ENCODE measurements around the gene SKIL.

Gene SKIL

DNA sequence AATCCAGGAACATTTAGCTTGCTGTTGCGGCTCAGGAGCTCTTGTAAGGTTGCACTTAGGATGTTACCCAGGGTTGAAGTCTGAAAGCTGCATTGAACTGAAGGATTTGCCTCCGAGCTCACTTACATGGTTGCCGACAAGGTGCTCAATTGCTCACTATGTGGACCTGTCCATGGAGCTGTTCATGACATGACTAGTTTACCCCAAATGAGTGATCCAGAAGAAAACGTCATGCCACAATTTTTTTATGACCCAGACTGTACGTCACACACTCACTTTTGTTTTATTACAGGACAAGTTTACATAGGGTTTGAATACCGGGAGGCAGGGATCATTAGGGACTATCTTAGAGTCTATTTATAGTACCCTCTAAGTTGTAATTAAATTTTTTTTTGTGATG is 40.2 kb downstream of the SKIL start:
- DNase-seq (ENCODE audit: low spot score in 2 of 2) = no peak
- H3K4me3 Mint-ChIP-seq = no peak overlapping the region
- peaks cover 4% of the 10 kb centered on the region for H3K9me3 Mint-ChIP-seq
- H3K4me1 Mint-ChIP-seq = peaks cover 8% of the 10 kb centered on the region
- ATAC-seq (ENCODE audit: low read depth) = no peak
- no peak overlapping the region for H3K27ac Mint-ChIP-seq
- no peaks in the 10 kb centered on the region for H3K27me3 Mint-ChIP-seq
- peaks cover 13% of the 10 kb centered on the region for H3K36me3 Mint-ChIP-seq

- H3K27ac Mint-ChIP-seq = no peak overlapping the region
- no peaks in the 10 kb centered on the region for H3K27me3 Mint-ChIP-seq
- peaks cover 5% of the 10 kb centered on the region for H3K9me3 Mint-ChIP-seq
- no peak for ATAC-seq (ENCODE audit: low read depth)
- H3K4me3 Mint-ChIP-seq = no peak overlapping the region
- H3K4me1 Mint-ChIP-seq = peaks cover 7% of the 10 kb centered on the region
- H3K36me3 Mint-ChIP-seq = peaks cover 4% of the 10 kb centered on the region
- DNase-seq (ENCODE audit: low spot score in 2 of 2) = no peak
These were observed 47.6 kb downstream of the SKIL start for GRCh38 chr3:170405101-170405500.

DNA sequence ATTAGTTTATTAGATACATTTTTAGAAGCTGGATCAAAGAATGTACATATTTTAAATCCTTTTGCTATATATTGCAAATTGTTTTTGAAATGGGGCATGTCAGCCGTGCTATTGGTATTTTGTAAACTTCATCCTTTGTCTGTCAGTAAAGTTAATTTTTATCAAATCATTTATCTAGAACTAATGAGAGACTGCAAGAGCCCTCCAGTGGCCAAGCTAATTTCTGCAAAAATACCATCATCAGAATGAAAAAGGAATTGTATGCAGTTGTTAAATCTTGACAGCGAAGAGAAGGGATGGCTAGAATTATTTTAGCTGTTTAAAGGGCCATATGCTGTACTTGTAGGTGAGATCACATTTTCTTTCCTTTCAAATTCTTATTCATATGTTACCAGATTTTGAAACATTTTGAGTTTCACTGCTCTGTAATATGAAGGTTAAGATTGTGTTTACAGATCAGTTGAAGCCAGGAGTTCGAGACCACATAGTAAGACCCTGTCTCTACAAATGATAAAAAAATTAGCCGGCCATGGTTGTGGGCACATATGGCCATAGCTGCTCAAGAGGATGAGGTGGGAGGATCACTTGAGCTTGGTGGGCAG is 53.0 kb downstream of the SKIL start:
- Mint-ChIP-seq H3K4me1 (peaks cover 4% of the 10 kb centered on the region), H3K27me3 (no peaks in the 10 kb centered on the region), H3K9me3 (no peaks in the 10 kb centered on the region), H3K4me3 (no peak overlapping the region), H3K36me3 (no peaks in the 10 kb centered on the region), H3K27ac (no peak overlapping the region)
- no peak for DNase-seq (ENCODE audit: low spot score in 2 of 2)
- peak; percentile 34 for ATAC-seq (ENCODE audit: low read depth)

DNA sequence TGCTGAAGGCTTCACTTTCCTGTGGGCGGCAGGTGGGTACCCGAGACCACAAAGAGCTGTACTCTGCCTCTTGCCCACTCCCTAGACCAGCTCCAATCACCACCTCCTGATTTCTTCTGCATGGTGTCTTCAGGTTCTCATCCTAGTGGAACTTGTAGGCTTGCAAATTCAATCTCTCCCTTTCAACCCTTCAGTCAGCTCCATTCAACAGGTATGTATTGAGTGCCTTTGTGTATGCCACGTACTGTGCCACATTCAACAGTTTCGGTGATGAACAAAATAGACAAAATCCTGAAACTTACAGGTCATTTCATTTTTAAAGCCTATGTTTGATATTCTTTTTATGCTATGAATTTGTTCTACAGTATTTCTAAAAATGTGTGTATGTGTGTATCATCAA is 55.8 kb downstream of the SKIL start:
- DNase-seq (ENCODE audit: low spot score in 2 of 2) (no peak), ATAC-seq (ENCODE audit: low read depth) (no peak)
- H3K4me3 Mint-ChIP-seq = no peak overlapping the region
- peaks cover 2% of the 10 kb centered on the region for H3K36me3 Mint-ChIP-seq
- peaks cover 10% of the 10 kb centered on the region for H3K27me3 Mint-ChIP-seq
- H3K4me1 Mint-ChIP-seq = peaks cover 7% of the 10 kb centered on the region
- no peaks in the 10 kb centered on the region for H3K9me3 Mint-ChIP-seq
- no peak overlapping the region for H3K27ac Mint-ChIP-seq

DNA sequence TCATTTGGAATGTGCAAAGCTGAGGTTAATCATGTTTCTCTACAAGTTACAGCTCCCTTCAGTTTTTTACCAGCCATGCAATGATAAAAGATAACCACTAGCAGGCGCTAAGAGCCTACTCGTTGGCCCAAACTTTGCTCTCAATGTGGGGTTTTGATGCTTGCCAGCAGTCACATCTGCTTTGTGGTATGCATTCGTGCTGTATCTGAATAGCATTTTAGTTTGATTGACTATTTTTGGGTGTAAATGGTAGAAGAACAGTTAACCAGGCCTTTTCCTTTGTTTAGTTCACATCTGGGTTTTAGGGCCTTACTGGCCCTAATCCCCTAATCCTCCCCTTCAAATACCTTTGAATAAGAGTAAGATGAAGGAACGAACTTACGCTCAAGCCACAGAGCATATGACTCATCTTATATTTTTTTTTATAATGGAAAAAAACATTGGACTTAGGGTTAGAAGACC is 56.7 kb downstream of the SKIL start:
- ATAC-seq (ENCODE audit: low read depth) (peak; percentile 67), DNase-seq (ENCODE audit: low spot score in 2 of 2) (peak in 1 of 2 donors; percentile 31)
- Mint-ChIP-seq H3K36me3 (peaks cover 2% of the 10 kb centered on the region), H3K4me3 (no peak overlapping the region), H3K4me1 (peaks cover 11% of the 10 kb centered on the region), H3K9me3 (no peaks in the 10 kb centered on the region), H3K27me3 (peaks cover 12% of the 10 kb centered on the region), H3K27ac (no peak overlapping the region)

GRCh38 chr3:170417090-170417489 is 59.6 kb downstream of the SKIL start:
- no peak for DNase-seq (ENCODE audit: low spot score in 2 of 2)
- Mint-ChIP-seq H3K27ac (no peak overlapping the region), H3K9me3 (no peaks in the 10 kb centered on the region), H3K4me3 (no peak overlapping the region), H3K27me3 (peaks cover 15% of the 10 kb centered on the region), H3K36me3 (peaks cover 2% of the 10 kb centered on the region), H3K4me1 (peaks cover 13% of the 10 kb centered on the region)
- ATAC-seq (ENCODE audit: low read depth) = no peak

DNA sequence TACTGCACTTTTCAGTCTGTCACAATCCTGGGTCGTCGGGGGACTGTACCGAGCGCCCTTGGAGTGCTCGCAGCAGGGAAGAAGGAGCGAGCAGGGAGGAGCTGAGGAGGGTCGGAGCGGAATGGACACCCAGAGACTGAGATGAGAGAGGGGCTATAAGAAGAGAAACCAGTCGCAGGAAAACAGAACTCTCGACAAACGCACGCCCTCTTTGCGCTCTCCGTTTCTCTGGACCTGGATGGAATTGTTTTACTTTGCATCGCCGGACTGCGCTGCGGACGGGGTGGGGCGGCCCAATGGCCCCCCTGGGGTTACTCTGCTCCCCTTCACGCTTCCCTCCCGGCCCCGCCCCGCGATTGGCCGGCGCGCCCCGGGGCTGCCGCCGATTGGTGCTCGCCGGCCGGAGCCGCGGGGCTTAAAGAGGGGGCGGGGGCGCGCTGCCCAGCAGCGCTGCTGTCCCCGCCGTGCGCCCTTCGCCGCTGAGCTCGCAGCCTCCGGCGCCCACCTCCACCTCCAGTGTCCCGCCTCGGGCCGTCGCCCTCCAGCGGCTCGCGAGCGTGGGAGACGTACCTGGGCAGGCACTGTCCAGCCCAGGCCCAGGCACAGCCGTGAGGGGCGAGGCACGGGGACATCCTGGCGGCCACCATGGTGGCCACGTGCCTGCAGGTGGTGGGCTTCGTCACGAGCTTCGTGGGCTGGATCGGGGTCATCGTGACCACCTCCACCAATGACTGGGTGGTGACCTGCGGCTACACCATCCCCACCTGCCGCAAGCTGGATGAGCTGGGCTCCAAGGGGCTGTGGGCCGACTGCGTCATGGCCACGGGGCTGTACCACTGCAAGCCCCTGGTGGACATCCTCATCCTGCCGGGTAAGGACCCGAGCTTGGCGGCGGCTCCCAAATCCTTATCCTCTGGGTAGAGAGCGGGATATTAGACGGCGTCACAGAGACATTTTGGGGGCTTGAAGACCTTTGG is 61.2 kb downstream of the SKIL start, which contains the start of gene CLDN11:
CLDN11 (plus strand) TSS at position 447 of the 977 bp plus-strand sequence; CDS start at position 646, 199 bp downstream.
- Mint-ChIP-seq H3K9me3 (no peaks in the 10 kb centered on the region), H3K4me3 (peak within 1 kb of the TSS; percentile 90), H3K27ac (no peak within 1 kb of the TSS), H3K27me3 (peaks cover 15% of the 10 kb centered on the region), H3K4me1 (peaks cover 13% of the 10 kb centered on the region), H3K36me3 (peaks cover 2% of the 10 kb centered on the region)
- DNase-seq (ENCODE audit: low spot score in 2 of 2) = peak in 1 of 2 donors; percentile 22
- ATAC-seq (ENCODE audit: low read depth) = peak; percentile 38

GRCh38 chr3:170419557-170420087 is 62.1 kb downstream of the SKIL start:
- Mint-ChIP-seq H3K27ac (no peak overlapping the region), H3K27me3 (peaks cover 15% of the 10 kb centered on the region), H3K36me3 (peaks cover 6% of the 10 kb centered on the region), H3K9me3 (no peaks in the 10 kb centered on the region), H3K4me1 (peaks cover 13% of the 10 kb centered on the region), H3K4me3 (peak overlapping the region; percentile 39)
- ATAC-seq (ENCODE audit: low read depth) = peak; percentile 37
- DNase-seq (ENCODE audit: low spot score in 2 of 2) = peak in 1 of 2 donors; percentile 16

DNA sequence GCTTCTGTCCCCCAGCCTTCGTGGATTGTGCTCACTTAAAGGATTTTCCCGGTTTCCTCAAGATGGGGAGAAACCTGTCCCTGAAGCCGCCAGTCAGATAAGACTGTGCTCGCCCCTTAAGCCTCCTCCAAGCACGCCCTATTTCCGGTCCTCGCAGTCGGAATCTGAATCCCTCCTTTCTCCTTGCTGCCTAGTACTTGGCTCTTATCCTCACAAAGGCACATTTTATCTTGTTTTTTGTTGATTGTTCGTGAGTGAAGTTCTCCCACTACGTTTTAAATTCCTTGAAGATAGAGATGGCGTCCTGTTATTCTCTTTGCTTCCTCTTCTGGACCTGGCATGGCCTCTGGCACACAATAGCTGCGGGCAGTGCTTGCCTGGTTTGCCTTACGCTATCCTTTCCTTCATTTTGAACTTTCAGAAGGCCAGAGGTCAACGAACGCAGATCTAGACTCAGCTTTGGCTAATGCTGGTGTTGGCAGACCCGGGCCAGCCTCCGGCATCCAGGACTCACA is 62.8 kb downstream of the SKIL start:
- Mint-ChIP-seq H3K4me1 (peaks cover 13% of the 10 kb centered on the region), H3K36me3 (peaks cover 6% of the 10 kb centered on the region), H3K27ac (no peak overlapping the region), H3K4me3 (peak overlapping the region; percentile 38), H3K27me3 (peaks cover 15% of the 10 kb centered on the region), H3K9me3 (no peaks in the 10 kb centered on the region)
- no peak for DNase-seq (ENCODE audit: low spot score in 2 of 2)
- no peak for ATAC-seq (ENCODE audit: low read depth)

GRCh38 chr3:170421111-170421641 is 63.7 kb downstream of the SKIL start:
- DNase-seq (ENCODE audit: low spot score in 2 of 2) (no peak), ATAC-seq (ENCODE audit: low read depth) (no peak)
- Mint-ChIP-seq H3K9me3 (no peaks in the 10 kb centered on the region), H3K27ac (no peak overlapping the region), H3K27me3 (peaks cover 17% of the 10 kb centered on the region), H3K4me3 (no peak overlapping the region), H3K4me1 (peaks cover 13% of the 10 kb centered on the region), H3K36me3 (peaks cover 8% of the 10 kb centered on the region)

- peaks cover 8% of the 10 kb centered on the region for H3K36me3 Mint-ChIP-seq
- no peak overlapping the region for H3K4me3 Mint-ChIP-seq
- H3K9me3 Mint-ChIP-seq = no peaks in the 10 kb centered on the region
- H3K27me3 Mint-ChIP-seq = peaks cover 17% of the 10 kb centered on the region
- DNase-seq (ENCODE audit: low spot score in 2 of 2) = no peak
- peaks cover 13% of the 10 kb centered on the region for H3K4me1 Mint-ChIP-seq
- no peak overlapping the region for H3K27ac Mint-ChIP-seq
- no peak for ATAC-seq (ENCODE audit: low read depth)
These were observed 64.2 kb downstream of the SKIL start for GRCh38 chr3:170421758-170422157.

GRCh38 chr3:170423001-170423615 is 65.6 kb downstream of the SKIL start:
- H3K36me3 Mint-ChIP-seq = peaks cover 6% of the 10 kb centered on the region
- H3K4me1 Mint-ChIP-seq = peaks cover 11% of the 10 kb centered on the region
- H3K4me3 Mint-ChIP-seq = no peak overlapping the region
- DNase-seq (ENCODE audit: low spot score in 2 of 2) = no peak
- H3K27me3 Mint-ChIP-seq = peaks cover 8% of the 10 kb centered on the region
- H3K27ac Mint-ChIP-seq = no peak overlapping the region
- no peaks in the 10 kb centered on the region for H3K9me3 Mint-ChIP-seq
- ATAC-seq (ENCODE audit: low read depth) = no peak

- ATAC-seq (ENCODE audit: low read depth) (no peak), DNase-seq (ENCODE audit: low spot score in 2 of 2) (no peak)
- no peak overlapping the region for H3K27ac Mint-ChIP-seq
- H3K9me3 Mint-ChIP-seq = no peaks in the 10 kb centered on the region
- H3K36me3 Mint-ChIP-seq = peaks cover 6% of the 10 kb centered on the region
- peaks cover 5% of the 10 kb centered on the region for H3K27me3 Mint-ChIP-seq
- H3K4me1 Mint-ChIP-seq = peaks cover 4% of the 10 kb centered on the region
- no peak overlapping the region for H3K4me3 Mint-ChIP-seq
These were observed 67.4 kb downstream of the SKIL start for GRCh38 chr3:170424879-170425278.
